ENCODE data around the gene FBXO11. TPM values are rescaled to one million over a fixed set of nuclear protein-coding genes. Genes with fewer than 3 reads are reported as not detected.

FBXO11 gene
- total RNA-seq, 1 donor from 2014 or later = 71.3 TPM

DNA sequence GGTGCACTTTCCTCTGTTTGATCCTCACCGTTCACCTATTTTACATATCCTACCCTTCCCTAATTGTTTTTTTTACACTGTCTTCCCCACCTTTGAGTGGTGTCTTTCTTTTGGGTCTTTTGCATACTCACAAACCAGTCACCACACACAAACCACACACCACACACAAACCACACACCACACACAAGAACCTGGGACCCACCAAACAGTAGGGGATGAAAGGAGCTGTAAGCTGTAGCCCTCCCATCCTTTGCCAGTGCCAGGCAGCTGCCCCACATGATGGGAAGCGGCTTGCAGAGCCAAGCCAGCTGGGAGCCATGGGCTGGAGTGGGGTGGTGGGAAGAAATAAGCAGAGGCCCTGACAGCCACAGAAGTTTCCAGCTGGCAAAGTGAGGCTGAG lies 162.2 kb downstream of the FBXO11 start:
- no peaks in the 10 kb centered on the region for H3K27me3 ChIP-seq

DNA sequence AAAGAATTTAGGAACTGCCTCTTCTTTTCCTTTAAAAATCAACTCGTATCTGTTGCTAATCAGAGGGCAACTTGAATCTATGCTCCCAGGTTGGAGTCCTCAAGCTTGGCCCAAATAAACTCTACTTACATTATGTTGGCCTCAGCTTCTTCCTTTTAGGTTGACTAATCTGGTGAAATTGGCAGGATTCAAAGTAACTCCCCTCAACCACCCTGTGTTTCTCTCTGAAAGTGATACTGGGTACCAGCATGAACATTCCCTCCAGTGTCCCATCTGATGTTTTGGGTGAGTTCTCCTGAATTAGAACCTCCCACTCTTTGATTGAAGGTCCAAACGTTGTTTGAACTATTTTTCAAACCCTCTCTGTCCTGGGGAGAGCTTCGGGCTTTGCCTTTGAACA lies 164.7 kb downstream of the FBXO11 start:
- no peak overlapping the region for H3K4me3 Mint-ChIP-seq
- no peak overlapping the region for H2AFZ ChIP-seq (replicated peaks)

More for the DNA sequence above, 162.2 kb downstream of the FBXO11 start:
- Histone ChIP-seq H3K79me2 (ENCODE audit: low read depth) (no peaks in the 10 kb centered on the region), H3K9ac (no peak overlapping the region), H3K4me2 (no peak overlapping the region), H3K4me1 (peaks cover 23% of the 10 kb centered on the region), H3K36me3 (no peaks in the 10 kb centered on the region), H3F3A (ENCODE audit: low read depth) (peaks cover 8% of the 10 kb centered on the region), H4K20me1 (ENCODE audit: low read depth) (no peaks in the 10 kb centered on the region), H3K9me3 (ENCODE audit: low read depth) (no peaks in the 10 kb centered on the region), H2AFZ (replicated peaks) (no peak overlapping the region), H3K4me3 (no peak overlapping the region), H3K27ac (no peak overlapping the region)
- H3K9me3 Mint-ChIP-seq = peaks cover 12% of the 10 kb centered on the region
- H3K36me3 Mint-ChIP-seq = no peaks in the 10 kb centered on the region
- H3K27ac Mint-ChIP-seq = no peak overlapping the region
- H3K27me3 Mint-ChIP-seq (ENCODE audit: insufficient read depth, low read depth) = peaks cover 4% of the 10 kb centered on the region
- TF ChIP-seq, protein P1, sequence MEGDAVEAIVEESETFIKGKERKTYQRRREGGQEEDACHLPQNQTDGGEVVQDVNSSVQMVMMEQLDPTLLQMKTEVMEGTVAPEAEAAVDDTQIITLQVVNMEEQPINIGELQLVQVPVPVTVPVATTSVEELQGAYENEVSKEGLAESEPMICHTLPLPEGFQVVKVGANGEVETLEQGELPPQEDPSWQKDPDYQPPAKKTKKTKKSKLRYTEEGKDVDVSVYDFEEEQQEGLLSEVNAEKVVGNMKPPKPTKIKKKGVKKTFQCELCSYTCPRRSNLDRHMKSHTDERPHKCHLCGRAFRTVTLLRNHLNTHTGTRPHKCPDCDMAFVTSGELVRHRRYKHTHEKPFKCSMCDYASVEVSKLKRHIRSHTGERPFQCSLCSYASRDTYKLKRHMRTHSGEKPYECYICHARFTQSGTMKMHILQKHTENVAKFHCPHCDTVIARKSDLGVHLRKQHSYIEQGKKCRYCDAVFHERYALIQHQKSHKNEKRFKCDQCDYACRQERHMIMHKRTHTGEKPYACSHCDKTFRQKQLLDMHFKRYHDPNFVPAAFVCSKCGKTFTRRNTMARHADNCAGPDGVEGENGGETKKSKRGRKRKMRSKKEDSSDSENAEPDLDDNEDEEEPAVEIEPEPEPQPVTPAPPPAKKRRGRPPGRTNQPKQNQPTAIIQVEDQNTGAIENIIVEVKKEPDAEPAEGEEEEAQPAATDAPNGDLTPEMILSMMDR (IDR thresholded peaks at IDR 0.05) = no peak
- no peak for TF ChIP-seq EZH2phosphoT487 (IDR thresholded peaks at IDR 0.05)
- TF ChIP-seq EZH2 (IDR thresholded peaks at IDR 0.05) = no peak
- no peak overlapping the region for H3K4me3 Mint-ChIP-seq
- no peak for DNase-seq (ENCODE audit: low spot score)
- peaks cover 5% of the 10 kb centered on the region for H3K4me1 Mint-ChIP-seq

DNA sequence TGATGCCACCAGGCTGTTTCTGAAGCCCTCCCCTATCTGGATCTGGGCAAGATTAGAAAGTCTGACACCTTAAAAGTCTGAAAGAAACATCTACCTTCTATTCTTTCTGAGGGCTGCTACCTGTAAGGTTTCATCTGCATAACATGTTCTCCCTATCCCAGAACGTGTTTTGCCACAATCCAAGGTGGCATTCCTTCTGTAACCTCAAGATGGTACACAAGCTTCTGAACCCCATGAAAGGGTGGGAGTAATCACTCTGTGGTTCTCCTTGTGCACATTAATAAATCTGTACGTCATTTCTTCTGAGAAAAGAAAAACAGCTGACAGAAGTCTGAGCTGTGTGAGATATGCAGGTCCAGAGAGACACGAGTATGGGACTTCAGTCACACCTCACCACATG lies 165.2 kb downstream of the FBXO11 start:
- no peaks in the 10 kb centered on the region for H3K9me3 Mint-ChIP-seq
- Histone ChIP-seq H3K9me3 (ENCODE audit: low read depth) (no peaks in the 10 kb centered on the region), H3K27me3 (no peaks in the 10 kb centered on the region), H3K4me1 (peaks cover 23% of the 10 kb centered on the region), H3F3A (ENCODE audit: low read depth) (peaks cover 8% of the 10 kb centered on the region), H3K79me2 (ENCODE audit: low read depth) (no peaks in the 10 kb centered on the region), H4K20me1 (ENCODE audit: low read depth) (no peaks in the 10 kb centered on the region), H3K4me2 (no peak overlapping the region), H3K9ac (no peak overlapping the region), H2AFZ (replicated peaks) (no peak overlapping the region), H3K4me3 (no peak overlapping the region), H3K27ac (no peak overlapping the region), H3K36me3 (no peaks in the 10 kb centered on the region)
- H3K4me3 Mint-ChIP-seq = no peak overlapping the region
- H3K27ac Mint-ChIP-seq = no peak overlapping the region
- no peaks in the 10 kb centered on the region for H3K27me3 Mint-ChIP-seq (ENCODE audit: insufficient read depth, low read depth)
- peaks cover 5% of the 10 kb centered on the region for H3K4me1 Mint-ChIP-seq
- TF ChIP-seq EZH2 (IDR thresholded peaks at IDR 0.05) (no peak), EZH2phosphoT487 (IDR thresholded peaks at IDR 0.05) (no peak)
- TF ChIP-seq, protein P1 (IDR thresholded peaks at IDR 0.05) = no peak
- no peak for DNase-seq (ENCODE audit: low spot score)
- no peaks in the 10 kb centered on the region for H3K36me3 Mint-ChIP-seq

More for the DNA sequence above, 164.7 kb downstream of the FBXO11 start:
- Histone ChIP-seq H3F3A (ENCODE audit: low read depth) (peaks cover 8% of the 10 kb centered on the region), H3K4me1 (peaks cover 23% of the 10 kb centered on the region), H3K9me3 (ENCODE audit: low read depth) (no peaks in the 10 kb centered on the region), H4K20me1 (ENCODE audit: low read depth) (no peaks in the 10 kb centered on the region), H3K9ac (no peak overlapping the region), H3K4me2 (no peak overlapping the region), H3K36me3 (no peaks in the 10 kb centered on the region), H3K4me3 (no peak overlapping the region), H3K27ac (no peak overlapping the region), H3K79me2 (ENCODE audit: low read depth) (no peaks in the 10 kb centered on the region), H3K27me3 (no peaks in the 10 kb centered on the region)
- no peak for DNase-seq (ENCODE audit: low spot score)
- Mint-ChIP-seq H3K27me3 (ENCODE audit: insufficient read depth, low read depth) (peaks cover 2% of the 10 kb centered on the region), H3K4me1 (peaks cover 5% of the 10 kb centered on the region), H3K27ac (no peak overlapping the region), H3K36me3 (no peaks in the 10 kb centered on the region), H3K9me3 (peaks cover under 1% of the 10 kb centered on the region)
- TF ChIP-seq EZH2 (IDR thresholded peaks at IDR 0.05) (no peak), EZH2phosphoT487 (IDR thresholded peaks at IDR 0.05) (no peak)
- TF ChIP-seq, protein P1 (IDR thresholded peaks at IDR 0.05) = no peak

Small RNA genes within 50 kb of the gene (small RNA-seq; reads per million reads assigned to genes)
- gene RF00026 = not detected
- gene RPL36AP15 = not detected

Other genes with a start within 250 kb of the FBXO11 start
- 204 and 276 TPM in 2 replicates for gene MSH6, start 123.4 kb downstream of the FBXO11 start, total RNA-seq (ENCODE audit: low replicate concordance)